Activated CD4-positive, alpha-beta T cell treated with anti-CD3 and anti-CD28 coated beads for 4 hours (primary cell): ENCODE results near the gene SERAC1.
"Not testable (repeated sequence)": the region's sequence is repeated elsewhere in the genome, so short reads cannot be mapped to it uniquely, and the experiment has no call there.

ENCODE experiments used
- DNase-seq, 2 donors: peaks; one replicate each; pipeline ENCODE4 v3.0.0-alpha.2; 2020

SERAC1 gene

GRCh38 chr6:158174024-158174423 lies 6.0 kb upstream of the SERAC1 start:
- DNase-seq = no peak

GRCh38 chr6:158172001-158172400 lies 3.9 kb upstream of the SERAC1 start:
- no peak for DNase-seq

GRCh38 chr6:158170656-158171081 lies 2.6 kb upstream of the SERAC1 start:
- DNase-seq = no peak

GRCh38 chr6:158169634-158170033 lies 1.6 kb upstream of the SERAC1 start:
- DNase-seq = not testable (repeated sequence)

GRCh38 chr6:158165919-158166416 lies 2.1 kb downstream of the SERAC1 start:
- DNase-seq = no peak

GRCh38 chr6:158164579-158165170 lies 3.4 kb downstream of the SERAC1 start:
- no peak for DNase-seq

- DNase-seq = no peak
Measured at GRCh38 chr6:158161566-158162254, 6.4 kb downstream of the SERAC1 start.

- no peak for DNase-seq
Measured at GRCh38 chr6:158160932-158161539, 7.0 kb downstream of the SERAC1 start.

GRCh38 chr6:158158748-158159147 lies 9.3 kb downstream of the SERAC1 start:
- DNase-seq = no peak

- DNase-seq = no peak
Measured at GRCh38 chr6:158158123-158158522, 9.9 kb downstream of the SERAC1 start.

- no peak for DNase-seq
Measured at GRCh38 chr6:158157064-158157764, 10.8 kb downstream of the SERAC1 start.

GRCh38 chr6:158154816-158155215 lies 13.2 kb downstream of the SERAC1 start:
- no peak for DNase-seq

- no peak for DNase-seq
Measured at GRCh38 chr6:158153576-158153975, 14.5 kb downstream of the SERAC1 start.

GRCh38 chr6:158152659-158153058 lies 15.4 kb downstream of the SERAC1 start:
- no peak for DNase-seq

GRCh38 chr6:158152025-158152424 lies 16.0 kb downstream of the SERAC1 start:
- DNase-seq = not testable (repeated sequence)

GRCh38 chr6:158150701-158151100 lies 17.4 kb downstream of the SERAC1 start:
- DNase-seq = no peak

- DNase-seq = no peak
Measured at GRCh38 chr6:158149641-158150040, 18.4 kb downstream of the SERAC1 start.

- DNase-seq = no peak
Measured at GRCh38 chr6:158143700-158144099, 24.4 kb downstream of the SERAC1 start.

GRCh38 chr6:158142789-158143188 lies 25.3 kb downstream of the SERAC1 start:
- DNase-seq = no peak

- no peak for DNase-seq
Measured at GRCh38 chr6:158131926-158132325, 36.1 kb downstream of the SERAC1 start.

- no peak for DNase-seq
Measured at GRCh38 chr6:158125271-158125670, 42.8 kb downstream of the SERAC1 start.

GRCh38 chr6:158124288-158124687 lies 43.8 kb downstream of the SERAC1 start:
- DNase-seq = no peak

GRCh38 chr6:158122048-158122447 lies 46.0 kb downstream of the SERAC1 start:
- DNase-seq = no peak

- DNase-seq = no peak
Measured at GRCh38 chr6:158121335-158121734, 46.7 kb downstream of the SERAC1 start.
